ENCODE measurements around the gene MAP3K3.
A peak's percentile ranks its signal among the peaks of the same experiment; 100 is the strongest.

MAP3K3 gene

GRCh38 chr17:63694229-63694949 lies 72.2 kb downstream of the MAP3K3 start:
- DNase-seq = peak; percentile 23 to 46

- DNase-seq = peak; percentile 22 to 42
These were observed 72.9 kb downstream of the MAP3K3 start for GRCh38 chr17:63694950-63695773.

GRCh38 chr17:63695889-63696288 lies 73.7 kb downstream of the MAP3K3 start:
- DNase-seq = peak in 1 of 2 donors; percentile 25

DNA sequence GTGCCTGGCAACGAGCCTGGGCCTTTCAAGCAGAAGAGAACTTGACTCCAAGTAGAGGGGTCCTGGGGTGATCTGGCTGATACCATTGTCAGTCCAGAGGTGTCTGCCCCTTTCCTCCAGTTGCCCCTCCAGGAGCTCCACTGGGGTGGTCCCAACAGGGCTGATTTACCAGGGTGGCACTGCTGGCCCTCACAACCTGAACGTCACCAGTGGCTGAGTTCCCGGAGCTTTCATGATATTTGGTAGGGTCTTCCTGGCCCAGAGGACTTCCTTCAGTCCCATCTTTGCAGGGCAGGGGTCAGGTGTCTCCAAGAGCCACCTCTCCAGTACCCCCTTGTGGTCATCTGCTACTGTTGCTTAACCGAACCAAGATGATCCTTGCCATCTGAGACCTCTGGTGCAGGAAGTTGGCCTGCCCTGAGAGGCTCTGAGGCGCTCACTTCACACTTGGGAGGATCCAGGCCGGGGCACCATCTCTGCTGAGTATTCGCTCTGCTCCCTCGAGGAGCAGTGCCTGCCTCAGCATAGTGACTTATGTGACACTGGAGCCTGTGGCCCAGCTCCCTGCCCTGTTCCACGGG lies 74.3 kb downstream of the MAP3K3 start:
- DNase-seq = peak; percentile 57 to 67

DNA sequence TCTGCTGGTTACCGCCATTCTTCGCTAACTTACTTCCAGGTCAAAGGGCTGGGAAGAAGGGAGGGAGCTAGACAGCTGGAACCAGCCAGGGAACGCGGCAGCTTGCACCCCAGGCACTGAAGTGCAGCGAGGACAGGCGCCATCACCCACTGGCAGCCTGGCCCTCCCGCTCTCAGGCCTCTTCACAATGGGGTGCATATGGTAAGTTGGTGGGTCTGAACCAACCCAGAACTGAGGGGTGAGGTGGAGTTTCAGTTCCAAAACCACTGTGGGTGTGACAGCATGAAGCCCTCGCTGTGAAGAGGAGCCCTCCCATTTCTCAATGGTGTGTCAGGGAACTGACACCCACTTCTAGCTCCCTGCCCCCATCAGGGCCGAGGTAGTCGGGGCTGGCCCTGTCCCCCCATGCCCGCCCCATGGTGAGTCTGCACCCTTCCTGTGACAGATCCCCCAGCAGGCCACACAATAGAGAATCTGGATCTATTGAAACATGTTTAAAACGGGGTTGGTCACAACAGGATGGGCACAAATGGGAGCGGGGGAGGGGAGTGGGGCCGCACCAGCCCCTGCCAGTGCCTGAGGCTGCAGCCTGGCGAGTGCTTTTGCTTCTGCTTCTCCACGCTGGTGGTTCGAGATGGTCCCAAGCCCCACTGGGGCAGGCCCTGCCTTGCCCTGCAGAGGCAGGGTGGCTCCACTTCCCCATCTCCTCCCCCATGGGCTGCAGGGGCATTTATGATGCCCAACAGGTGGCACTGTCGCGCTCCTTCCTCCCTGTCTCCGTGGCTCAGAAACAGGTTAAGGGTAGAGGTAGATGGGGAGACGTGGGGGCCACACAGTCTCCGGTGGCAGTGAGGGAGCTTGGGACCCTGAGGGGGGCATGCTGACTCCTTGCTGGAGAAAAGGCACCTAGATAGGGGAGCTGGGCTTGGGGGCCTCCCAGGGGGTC lies 75.4 kb downstream of the MAP3K3 start:
- DNase-seq = peak; percentile 89 to 92

- peak in 1 of 2 donors; percentile 22 for DNase-seq
These were observed 76.2 kb downstream of the MAP3K3 start for GRCh38 chr17:63698381-63698885.

DNA sequence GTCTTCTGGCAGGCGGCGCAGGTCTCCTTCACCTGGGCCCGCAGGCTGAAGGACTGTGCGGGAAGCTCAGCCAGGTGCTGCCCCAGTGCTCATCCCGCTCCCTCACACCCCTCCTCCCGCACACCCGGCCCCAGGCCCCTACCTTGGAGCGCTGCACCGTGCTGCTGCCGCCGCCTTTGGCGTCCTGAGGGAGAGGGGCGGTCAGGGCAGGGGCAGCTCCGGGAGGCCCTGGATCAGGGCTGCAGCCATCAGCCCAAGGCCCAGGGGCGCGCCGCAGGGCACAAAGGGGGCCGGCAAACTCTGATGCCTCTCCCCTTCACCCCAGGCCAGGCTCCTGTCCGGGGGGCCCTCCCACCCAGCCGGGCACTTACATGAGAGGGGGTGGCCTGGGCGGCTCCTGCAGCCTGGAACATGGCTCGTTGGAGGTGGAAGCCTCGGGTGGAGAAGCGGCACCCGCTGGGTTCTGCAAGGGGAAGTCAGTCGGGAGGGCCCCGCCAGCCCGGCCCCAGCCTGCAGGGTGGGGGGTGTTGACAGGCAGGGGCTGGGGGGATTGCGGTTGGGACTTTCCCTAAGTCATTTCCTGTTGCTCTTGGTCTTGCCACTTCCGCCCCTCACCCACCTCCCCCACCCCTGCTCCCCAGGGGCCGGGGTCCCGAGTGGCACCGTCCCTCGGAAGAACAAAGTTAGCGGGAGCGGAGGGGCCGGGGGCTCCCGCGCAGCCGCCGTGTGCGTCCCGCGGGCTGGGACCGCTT lies 76.8 kb downstream of the MAP3K3 start:
- DNase-seq = peak; percentile 93 to 95

DNA sequence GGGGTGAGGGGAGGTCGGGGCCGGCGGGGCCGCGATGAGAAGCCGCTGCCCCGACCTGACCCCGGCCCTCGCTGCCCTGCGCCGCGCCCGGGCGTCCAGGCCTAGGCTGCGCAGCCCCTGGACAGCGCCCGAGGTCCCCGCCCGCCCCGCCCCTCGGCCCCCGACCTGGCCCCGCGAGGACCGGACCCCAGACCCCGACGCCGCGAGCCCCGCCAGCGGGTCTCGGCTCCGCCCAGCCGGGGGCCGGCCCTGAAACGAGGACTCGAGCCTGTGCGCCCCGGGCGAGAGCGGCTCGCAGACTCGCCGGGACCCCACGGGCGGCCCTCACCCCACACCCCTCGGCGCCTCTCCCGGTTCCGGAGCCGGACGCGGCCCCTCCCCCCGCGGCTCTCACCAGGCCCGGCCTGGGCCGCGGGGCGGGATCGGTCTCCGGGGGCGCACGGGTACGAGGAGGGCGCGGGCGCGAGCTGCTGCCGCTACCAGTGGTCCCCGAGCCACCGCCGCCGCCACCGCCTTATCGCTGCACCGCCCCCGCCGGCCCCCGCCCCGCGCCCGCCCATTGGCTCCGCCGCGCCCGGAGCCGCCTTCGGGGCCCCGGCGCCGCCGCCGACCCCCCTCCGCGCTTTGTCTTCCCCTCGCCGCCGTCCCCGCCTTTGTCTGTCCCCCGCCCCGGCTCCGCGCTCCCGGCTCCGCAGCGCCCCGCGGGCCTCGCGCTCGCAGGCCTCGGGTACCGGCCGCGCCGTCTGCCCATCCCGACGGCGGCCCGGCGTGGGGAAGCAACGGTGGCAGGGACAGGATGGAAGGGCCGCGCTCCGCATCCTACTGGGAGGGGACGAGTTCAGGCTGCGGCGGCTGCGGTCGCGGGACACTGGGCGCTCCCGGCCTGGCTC lies 77.7 kb downstream of the MAP3K3 start, which contains the start of gene LIMD2:
Gene LIMD2 (minus strand): TSS at position 488 of the 890 bp plus-strand sequence. CDS start 827 bp downstream, outside the sequence.
- peak; percentile 88 to 91 for DNase-seq

DNA sequence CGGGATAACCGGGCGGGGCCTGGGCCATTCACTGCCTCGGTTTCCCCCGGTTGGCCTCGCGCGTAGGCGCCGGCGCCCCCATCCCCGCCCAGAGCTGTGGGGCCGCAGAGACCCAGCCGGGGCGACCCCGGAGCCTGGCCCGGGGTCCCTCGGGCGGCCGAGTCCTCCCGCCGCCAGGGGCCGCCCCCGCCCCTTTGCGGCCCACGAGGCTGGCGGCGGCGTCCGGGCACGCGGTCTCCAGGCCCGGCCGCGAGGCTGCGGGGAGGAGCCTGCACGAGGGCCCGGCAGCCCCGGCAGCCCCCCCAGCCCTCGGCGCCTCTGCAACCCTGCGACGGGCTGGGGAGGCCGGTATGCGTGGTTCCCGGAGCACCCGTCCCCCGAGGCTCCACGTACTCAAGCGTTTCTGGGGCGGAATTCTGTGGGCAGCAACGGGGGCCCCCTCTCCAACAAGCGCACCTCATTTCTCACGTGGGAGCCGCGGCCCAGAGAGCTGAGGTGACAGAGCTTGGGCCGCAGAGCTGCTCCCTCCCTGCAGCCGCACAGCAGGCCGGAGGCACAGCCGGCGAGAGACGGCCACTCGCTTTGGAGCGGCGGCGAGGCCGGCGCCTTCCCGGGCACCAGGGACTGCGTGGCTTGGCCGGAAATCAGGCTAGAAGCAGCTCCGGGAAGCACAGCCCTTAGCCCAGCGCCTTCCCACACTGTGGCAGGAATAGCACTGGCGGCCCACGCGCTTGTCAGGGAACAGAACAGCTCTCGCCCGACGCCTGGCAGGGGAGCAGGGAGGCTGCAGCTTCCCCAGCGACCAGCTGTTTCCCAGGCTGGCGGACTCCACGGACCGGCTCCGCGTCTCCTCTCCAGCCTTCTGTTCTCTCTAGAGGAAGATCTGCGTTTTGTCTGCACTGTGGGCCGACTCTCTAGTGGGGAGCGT lies 78.6 kb downstream of the MAP3K3 start:
- peak; percentile 55 to 59 for DNase-seq

- DNase-seq = no peak
These were observed 79.2 kb downstream of the MAP3K3 start for GRCh38 chr17:63701456-63701820.

DNA sequence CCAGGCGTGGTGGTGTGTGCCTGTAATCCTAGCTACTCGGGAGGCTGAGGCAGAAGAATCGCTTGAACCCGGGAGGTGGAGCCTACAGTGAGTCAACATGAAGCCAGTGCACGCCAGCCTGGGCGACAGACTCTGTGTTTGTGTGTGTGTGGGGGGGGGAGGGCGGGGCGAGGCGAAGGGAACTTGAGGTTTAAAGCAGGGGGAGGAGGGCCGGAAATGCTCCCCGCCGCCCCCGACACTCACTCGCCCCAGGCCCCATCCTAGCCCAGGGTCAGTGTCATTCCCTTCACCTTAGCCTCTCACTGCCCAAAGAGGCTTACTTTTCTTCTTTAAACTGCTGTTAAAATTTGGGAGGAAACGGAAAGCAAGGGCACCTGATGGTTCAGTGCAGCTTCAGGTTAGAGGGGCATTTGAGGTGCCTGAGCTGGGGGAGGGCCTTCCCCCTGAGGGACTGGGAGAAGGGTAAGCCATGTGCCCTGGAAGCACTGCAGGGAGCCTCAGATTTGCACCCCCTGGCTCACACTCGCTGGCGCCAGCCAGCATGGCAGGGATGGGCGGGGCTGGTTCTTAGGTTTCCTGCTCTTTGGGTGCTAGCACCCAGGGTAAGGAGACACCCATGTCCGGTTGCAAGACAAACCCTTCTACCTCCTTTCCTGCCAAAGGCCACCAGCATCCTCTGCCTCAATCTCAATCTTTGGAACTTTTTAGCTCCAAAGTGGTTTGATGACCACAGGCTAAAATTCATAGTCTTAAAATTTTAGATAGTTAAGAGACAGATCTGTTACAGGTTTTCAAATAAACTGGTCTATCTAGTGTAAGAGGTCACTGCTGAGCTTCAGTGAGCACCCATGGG lies 79.9 kb downstream of the MAP3K3 start:
- peak; percentile 81 to 84 for DNase-seq

DNA sequence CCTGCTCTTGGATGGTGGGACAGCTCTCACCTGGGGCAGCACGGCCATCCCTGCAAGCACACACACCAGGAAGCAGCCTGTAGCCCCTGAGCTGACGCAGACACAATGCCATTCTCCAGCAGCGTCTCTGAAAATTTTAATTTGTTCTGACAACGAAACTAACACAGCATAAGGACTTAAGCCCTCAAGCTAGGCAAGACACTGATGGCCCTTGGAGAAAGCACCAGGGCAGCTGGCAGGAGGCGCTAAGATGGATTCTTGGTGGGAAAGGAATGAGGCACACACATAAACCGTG lies 80.5 kb downstream of the MAP3K3 start:
- no peak for DNase-seq

DNA sequence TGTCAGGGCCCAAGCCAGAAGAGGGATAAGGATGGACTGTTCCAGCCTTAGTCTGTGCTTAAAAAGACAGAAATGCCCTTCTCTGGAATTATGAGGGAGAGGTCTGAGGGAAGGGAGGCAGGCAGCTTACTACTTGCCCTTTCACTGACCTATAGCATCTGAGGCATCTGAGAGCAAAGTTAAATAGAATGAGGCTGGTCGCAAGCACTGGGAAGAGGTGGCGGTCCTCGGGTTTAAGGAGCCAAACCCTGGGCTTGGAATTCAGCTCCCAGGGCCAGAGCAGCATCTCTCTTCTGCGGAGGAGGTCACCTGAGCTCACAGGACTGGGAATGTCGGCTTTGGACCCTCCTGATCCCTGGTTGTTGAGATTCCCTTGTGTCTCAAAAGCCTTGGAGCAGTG lies 80.8 kb downstream of the MAP3K3 start:
- no peak for DNase-seq

DNA sequence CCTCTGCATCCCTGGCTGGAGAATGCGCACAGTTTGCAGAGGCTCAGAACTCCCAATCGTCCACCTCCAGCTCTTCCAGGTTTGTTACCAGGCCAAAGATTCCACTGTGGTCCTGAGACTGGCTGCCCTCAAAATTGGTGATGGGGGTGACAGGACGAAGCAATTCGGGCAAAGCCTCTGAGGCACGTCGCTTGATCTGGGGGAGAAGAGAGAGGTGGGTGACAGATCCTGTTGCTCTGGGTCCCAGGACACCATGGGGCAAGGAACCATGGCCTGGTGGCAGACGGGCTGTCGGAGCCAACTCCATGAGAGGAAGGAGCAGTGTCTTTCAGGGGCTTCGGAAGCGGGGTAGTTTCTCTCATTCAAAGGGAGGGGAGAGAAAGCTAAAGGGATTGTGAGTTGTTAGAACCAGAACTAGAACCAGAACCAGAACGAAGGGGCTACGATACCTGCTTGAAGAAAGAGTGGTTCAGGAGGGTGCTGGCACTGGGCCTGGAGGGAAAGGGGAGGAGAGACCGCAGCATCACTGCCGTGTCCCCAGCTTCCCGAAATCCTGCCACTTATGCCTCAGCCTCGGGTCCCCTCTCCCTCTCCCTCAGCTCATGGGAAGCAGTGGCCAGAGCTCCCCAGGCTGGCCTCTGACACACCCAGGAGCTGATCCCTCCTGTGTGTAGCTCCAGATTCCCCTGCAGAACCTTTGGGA lies 81.5 kb downstream of the MAP3K3 start:
- no peak for DNase-seq

- DNase-seq = no peak
These were observed 82.0 kb downstream of the MAP3K3 start for GRCh38 chr17:63704259-63704576.

DNA sequence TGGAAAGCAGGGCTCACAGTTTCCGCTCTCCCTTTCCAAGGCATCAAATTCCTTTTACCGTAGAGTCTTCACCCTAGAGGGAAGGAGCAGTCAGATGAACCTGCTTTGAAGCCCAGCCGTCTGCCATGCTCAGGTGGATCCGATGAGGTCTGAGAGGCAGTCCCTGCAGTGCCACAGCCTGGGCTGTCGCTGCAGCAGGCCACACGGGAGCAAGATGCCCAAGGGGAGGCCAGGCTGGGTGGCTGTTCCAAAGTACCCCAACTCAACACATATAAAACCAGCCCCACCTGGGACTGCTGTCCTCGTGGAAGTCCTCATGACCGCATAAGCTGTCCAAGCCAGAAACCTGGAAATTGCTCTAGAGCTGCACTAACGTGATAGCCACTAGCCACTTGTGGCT lies 82.6 kb downstream of the MAP3K3 start:
- no peak for DNase-seq

DNA sequence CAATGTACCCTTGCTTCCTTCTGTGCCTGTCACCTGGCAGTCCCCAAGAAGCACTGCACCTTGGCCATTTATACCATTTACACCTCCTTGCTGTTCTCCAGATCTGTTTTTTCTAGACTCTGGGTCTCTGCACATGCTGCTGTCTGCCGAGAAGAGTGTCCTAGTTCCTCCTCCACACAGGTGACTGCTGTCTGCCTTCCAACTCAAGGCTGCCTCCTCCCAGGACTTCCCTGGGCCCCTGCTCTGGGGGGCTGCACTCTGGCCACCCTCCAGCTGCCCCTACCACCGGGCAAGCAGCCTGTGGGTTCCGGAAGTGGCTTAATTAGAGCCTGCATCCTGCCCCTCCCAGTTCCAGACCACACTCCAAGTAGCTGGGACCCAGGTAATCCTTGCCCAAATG lies 83.4 kb downstream of the MAP3K3 start:
- DNase-seq = no peak

All from CD4-positive, alpha-beta T cell treated with Interleukin-4 for 1 hour (primary cell).